ENCODE results near the gene ODC1. TPM values are rescaled to one million over a fixed set of nuclear protein-coding genes. Genes with fewer than 3 reads are reported as not detected.

ODC1 gene
- total RNA-seq, 1 donor from 2014 or later: 12.1 TPM

- Mint-ChIP-seq H3K27me3 (ENCODE audit: unreplicated experiment) (peaks cover 10% of the 10 kb centered on the region), H3K4me1 (ENCODE audit: unreplicated experiment) (no peaks in the 10 kb centered on the region), H3K9me3 (ENCODE audit: unreplicated experiment) (no peaks in the 10 kb centered on the region), H3K27ac (ENCODE audit: unreplicated experiment) (no peak overlapping the region), H3K36me3 (ENCODE audit: low read depth, unreplicated experiment) (peaks cover 3% of the 10 kb centered on the region), H3K4me3 (ENCODE audit: unreplicated experiment) (no peak overlapping the region)
- DNase-seq (ENCODE audit: low spot score): no peak
- TF ChIP-seq, protein P1, sequence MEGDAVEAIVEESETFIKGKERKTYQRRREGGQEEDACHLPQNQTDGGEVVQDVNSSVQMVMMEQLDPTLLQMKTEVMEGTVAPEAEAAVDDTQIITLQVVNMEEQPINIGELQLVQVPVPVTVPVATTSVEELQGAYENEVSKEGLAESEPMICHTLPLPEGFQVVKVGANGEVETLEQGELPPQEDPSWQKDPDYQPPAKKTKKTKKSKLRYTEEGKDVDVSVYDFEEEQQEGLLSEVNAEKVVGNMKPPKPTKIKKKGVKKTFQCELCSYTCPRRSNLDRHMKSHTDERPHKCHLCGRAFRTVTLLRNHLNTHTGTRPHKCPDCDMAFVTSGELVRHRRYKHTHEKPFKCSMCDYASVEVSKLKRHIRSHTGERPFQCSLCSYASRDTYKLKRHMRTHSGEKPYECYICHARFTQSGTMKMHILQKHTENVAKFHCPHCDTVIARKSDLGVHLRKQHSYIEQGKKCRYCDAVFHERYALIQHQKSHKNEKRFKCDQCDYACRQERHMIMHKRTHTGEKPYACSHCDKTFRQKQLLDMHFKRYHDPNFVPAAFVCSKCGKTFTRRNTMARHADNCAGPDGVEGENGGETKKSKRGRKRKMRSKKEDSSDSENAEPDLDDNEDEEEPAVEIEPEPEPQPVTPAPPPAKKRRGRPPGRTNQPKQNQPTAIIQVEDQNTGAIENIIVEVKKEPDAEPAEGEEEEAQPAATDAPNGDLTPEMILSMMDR (IDR thresholded peaks at IDR 0.05; ENCODE audit: unreplicated experiment): no peak
Measured at GRCh38 chr2:10427618-10427949, 20.5 kb downstream of the ODC1 start.

GRCh38 chr2:10426726-10427617 lies 21.2 kb downstream of the ODC1 start:
- H3K27me3 Mint-ChIP-seq (ENCODE audit: unreplicated experiment): peaks cover 12% of the 10 kb centered on the region
- H3K4me3 Mint-ChIP-seq (ENCODE audit: unreplicated experiment): no peak overlapping the region
- TF ChIP-seq, protein P1 (IDR thresholded peaks at IDR 0.05; ENCODE audit: unreplicated experiment): no peak
- H3K27ac Mint-ChIP-seq (ENCODE audit: unreplicated experiment): no peak overlapping the region
- no peaks in the 10 kb centered on the region for H3K9me3 Mint-ChIP-seq (ENCODE audit: unreplicated experiment)
- no peak for DNase-seq (ENCODE audit: low spot score)
- H3K4me1 Mint-ChIP-seq (ENCODE audit: unreplicated experiment): no peaks in the 10 kb centered on the region
- H3K36me3 Mint-ChIP-seq (ENCODE audit: low read depth, unreplicated experiment): peaks cover 9% of the 10 kb centered on the region

- H3K27ac Mint-ChIP-seq (ENCODE audit: unreplicated experiment): no peak overlapping the region
- H3K4me1 Mint-ChIP-seq (ENCODE audit: unreplicated experiment): no peaks in the 10 kb centered on the region
- H3K4me3 Mint-ChIP-seq (ENCODE audit: unreplicated experiment): no peak overlapping the region
- peaks cover 12% of the 10 kb centered on the region for H3K27me3 Mint-ChIP-seq (ENCODE audit: unreplicated experiment)
- no peaks in the 10 kb centered on the region for H3K9me3 Mint-ChIP-seq (ENCODE audit: unreplicated experiment)
- peaks cover 11% of the 10 kb centered on the region for H3K36me3 Mint-ChIP-seq (ENCODE audit: low read depth, unreplicated experiment)
- no peak for DNase-seq (ENCODE audit: low spot score)
- TF ChIP-seq, protein P1 (IDR thresholded peaks at IDR 0.05; ENCODE audit: unreplicated experiment): no peak
Measured at GRCh38 chr2:10425699-10426098, 22.4 kb downstream of the ODC1 start.

DNA sequence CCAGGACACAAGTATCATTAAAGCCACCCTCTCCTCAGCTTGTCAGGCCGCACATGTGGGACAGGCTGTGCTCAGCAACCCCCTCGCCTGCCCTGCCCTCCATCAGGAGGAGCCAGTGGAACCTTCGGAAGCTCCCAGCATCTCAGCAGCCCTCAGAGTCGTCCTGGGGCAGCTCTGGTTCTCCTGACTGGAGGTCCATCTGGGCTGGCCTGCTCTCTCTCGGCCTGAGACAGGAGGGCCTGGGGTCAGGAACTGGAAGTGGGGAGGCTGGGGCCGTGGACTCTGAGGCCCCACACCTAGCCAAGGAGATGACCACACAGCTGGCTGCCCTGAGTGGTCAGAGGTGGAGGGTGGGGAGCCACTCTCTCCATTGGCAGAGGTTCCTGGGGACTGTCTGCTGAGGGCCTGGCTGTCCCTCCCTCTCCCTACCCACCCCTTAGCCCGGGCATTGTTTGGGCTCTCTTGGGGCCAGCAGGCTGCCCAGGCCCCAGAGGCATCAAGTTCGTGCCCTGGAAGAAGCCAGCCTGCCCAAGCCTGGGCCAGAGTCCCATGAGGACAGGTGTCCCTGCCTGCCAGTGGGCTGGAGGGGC lies 23.1 kb downstream of the ODC1 start:
- H3K4me1 Mint-ChIP-seq (ENCODE audit: unreplicated experiment): no peaks in the 10 kb centered on the region
- no peaks in the 10 kb centered on the region for H3K9me3 Mint-ChIP-seq (ENCODE audit: unreplicated experiment)
- H3K4me3 Mint-ChIP-seq (ENCODE audit: unreplicated experiment): no peak overlapping the region
- peaks cover 11% of the 10 kb centered on the region for H3K36me3 Mint-ChIP-seq (ENCODE audit: low read depth, unreplicated experiment)
- H3K27me3 Mint-ChIP-seq (ENCODE audit: unreplicated experiment): peaks cover 8% of the 10 kb centered on the region
- DNase-seq (ENCODE audit: low spot score): no peak
- H3K27ac Mint-ChIP-seq (ENCODE audit: unreplicated experiment): no peak overlapping the region
- TF ChIP-seq, protein P1 (IDR thresholded peaks at IDR 0.05; ENCODE audit: unreplicated experiment): no peak

- TF ChIP-seq, protein P1 (IDR thresholded peaks at IDR 0.05; ENCODE audit: unreplicated experiment): no peak
Measured at GRCh38 chr2:10424051-10424450, 24.1 kb downstream of the ODC1 start.

More at GRCh38 chr2:10424051-10424450, 24.1 kb downstream of the ODC1 start:
- Mint-ChIP-seq H3K4me3 (ENCODE audit: unreplicated experiment) (no peak overlapping the region), H3K36me3 (ENCODE audit: low read depth, unreplicated experiment) (peaks cover 11% of the 10 kb centered on the region), H3K4me1 (ENCODE audit: unreplicated experiment) (no peaks in the 10 kb centered on the region), H3K27ac (ENCODE audit: unreplicated experiment) (no peak overlapping the region), H3K9me3 (ENCODE audit: unreplicated experiment) (no peaks in the 10 kb centered on the region), H3K27me3 (ENCODE audit: unreplicated experiment) (peaks cover 8% of the 10 kb centered on the region)
- DNase-seq (ENCODE audit: low spot score): no peak

Measured in endothelial cell (in vitro differentiated cells).